Jurkat, Clone E6-1 (cell line): Measurements from ENCODE around the gene FEV.
"Not testable (repeated sequence)": the region's sequence is repeated elsewhere in the genome, so short reads cannot be mapped to it uniquely, and the experiment has no call there.

Experiments used
- DNase-seq: peaks from one replicate; pipeline ENCODE4 v3.0.0-alpha.2; 2011; ENCODE audit warnings: low read depth, low spot score
- H3K4me3 ChIP-seq: 2 replicates; pipeline ENCODE4 v1.5.1; 2011; ENCODE audit warnings: mild to moderate bottlenecking, low read length, control low read depth, moderate library complexity

Gene FEV

DNA sequence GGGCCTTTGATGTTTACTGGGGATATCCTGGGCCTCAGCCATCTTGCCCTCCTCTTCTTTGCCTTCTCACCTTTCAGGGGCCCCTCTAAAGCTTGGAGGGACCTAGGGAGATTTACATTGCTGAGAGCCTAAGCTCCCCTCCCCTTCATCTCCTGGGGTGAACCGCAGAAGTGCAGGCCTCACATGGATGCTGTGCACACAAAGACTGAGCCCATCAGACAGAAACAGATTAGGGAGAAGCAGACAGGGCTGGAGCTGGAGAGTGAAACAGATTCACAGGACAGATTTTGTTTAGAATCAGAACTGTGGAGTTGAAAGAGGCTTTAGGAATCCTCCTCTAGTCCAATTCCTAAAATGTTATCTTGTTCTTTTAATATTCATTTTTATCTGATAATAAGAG is 28.9 kb downstream of the FEV start:
- DNase-seq = no peak
- H3K4me3 ChIP-seq = no peak overlapping the region

DNA sequence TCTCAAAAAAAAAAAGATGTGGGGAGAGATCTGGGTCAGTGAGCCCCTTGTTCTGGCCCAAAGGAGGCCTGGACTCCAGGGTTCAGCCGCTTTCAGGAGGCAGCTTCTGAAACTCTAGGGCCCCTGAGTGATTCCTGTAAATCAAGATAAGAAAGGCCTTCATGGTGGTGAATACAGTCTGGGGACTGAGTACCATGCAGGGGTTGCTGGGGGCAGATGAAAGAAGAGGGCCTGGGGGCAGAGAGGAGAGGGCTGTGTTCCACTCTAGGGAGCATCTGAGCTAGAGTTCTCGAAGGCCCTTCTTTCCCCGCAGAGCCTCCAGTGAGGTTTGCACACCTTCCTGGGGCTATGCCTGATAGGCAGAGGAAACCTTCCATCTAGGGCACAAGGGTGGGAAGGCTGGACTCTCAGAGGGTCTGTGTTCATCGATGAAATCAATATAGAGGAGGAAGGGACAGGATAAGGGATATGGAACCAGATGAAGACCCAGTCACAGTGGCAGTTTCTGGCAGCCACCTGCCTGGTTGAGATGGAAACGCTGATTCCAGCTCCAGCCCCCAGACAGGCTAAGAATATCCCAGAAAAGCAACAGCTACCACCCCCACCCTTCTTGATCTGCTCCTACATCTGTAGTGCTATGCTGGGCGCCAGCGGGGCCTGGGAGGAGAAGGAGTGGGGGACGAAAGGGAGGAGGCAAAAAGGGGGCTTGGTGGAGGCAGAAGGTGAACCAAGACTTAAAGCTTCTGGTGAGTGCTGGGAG is 30.3 kb downstream of the FEV start:
- H3K4me3 ChIP-seq = no peak overlapping the region
- no peak for DNase-seq

- DNase-seq = no peak
- H3K4me3 ChIP-seq = no peak overlapping the region
Observed at GRCh38 chr2:218953366-218953954, 31.5 kb downstream of the FEV start.

GRCh38 chr2:218952160-218952559 is 32.8 kb downstream of the FEV start:
- H3K4me3 ChIP-seq = no peak overlapping the region
- no peak for DNase-seq

DNA sequence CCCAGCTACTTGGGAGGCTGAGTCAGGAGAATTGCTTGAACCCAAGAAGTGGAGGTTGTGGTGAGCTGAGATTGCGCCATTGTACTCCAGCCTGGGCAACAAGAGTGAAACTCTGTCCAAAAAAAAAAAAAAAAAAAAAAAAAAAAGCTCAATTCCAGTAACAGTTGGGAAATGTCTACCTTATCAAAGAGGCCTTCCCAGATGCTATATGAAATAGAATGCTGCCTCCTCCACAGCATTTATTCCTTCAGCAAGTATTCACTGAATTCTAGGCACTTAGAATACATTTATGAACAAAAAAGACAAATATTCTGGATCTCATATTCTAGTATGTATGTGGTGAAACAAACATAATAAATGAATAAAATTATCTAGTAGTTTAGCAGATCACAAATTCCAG is 38.4 kb downstream of the FEV start:
- DNase-seq = no peak
- no peak overlapping the region for H3K4me3 ChIP-seq

GRCh38 chr2:218944759-218945404 is 40.1 kb downstream of the FEV start:
- DNase-seq = no peak
- no peak overlapping the region for H3K4me3 ChIP-seq

DNA sequence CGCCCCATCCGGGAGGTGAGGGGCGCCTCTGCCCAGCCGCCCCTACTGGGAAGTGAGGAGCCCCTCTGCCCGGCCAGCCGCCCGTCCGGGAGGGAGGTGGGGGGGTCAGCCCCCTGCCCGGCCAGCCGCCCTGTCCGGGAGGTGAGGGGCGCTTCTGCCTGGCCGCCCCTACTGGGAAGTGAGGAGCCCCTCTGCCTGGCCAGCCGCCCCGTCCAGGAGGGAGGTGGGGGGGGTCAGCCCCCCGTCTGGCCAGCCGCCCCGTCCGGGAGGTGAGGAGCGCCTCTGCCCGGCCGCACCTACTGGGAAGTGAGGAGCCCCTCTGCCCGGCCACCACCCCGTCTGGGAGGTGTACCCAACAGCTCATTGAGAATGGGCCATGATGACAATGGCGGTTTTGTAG is 53.2 kb downstream of the FEV start:
- not testable (repeated sequence) for H3K4me3 ChIP-seq, DNase-seq
